Activated T-cell treated with anti-CD3 and anti-CD28 coated beads for 48 hours (primary cell): ENCODE measurements around the gene MBP.

Source experiments
- DNase-seq: peaks from one replicate; pipeline ENCODE4 v3.0.0-alpha.2; 2020; ENCODE audit warnings: low read depth

The MBP gene

GRCh38 chr18:77082316-77082955 is 50.1 kb downstream of the MBP start:
- no peak for DNase-seq

GRCh38 chr18:77081390-77081778 is 51.2 kb downstream of the MBP start:
- no peak for DNase-seq

DNA sequence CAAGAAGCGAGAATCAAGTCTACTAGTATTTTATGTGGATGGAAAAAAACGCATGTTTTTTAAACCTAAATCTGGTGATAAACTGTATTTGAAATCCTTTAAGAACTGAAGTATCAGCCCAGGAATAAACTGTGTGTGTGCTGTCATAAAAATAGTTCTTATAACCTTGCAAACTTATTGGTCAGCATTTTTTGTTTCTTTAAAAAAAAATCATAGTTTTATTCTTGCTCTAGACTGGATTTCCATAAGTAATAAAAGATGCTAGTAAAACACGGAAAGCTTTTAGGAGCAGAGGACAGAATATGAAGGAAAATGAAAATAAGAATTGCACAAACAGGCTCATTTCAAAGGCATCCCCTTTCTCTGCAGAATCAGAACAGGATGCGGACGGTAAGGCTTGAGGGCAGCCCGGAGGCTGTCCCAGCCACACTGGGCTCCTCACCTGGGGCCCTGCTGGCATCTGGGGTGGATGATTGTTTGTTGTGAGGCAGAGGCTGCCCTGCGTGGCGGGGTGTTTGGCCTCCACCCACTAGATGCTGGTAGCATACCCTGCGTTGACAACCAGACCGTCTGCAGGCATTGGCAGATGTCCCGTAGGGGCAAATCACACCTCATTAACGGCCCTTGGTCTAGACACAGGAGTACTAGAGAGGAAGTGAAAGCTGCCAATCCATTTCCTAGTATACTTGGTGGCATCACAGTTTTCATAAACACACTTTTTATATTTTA is 52.5 kb downstream of the MBP start:
- no peak for DNase-seq

GRCh38 chr18:77079088-77079487 is 53.5 kb downstream of the MBP start:
- DNase-seq, result no peak

GRCh38 chr18:77078690-77079070 is 53.9 kb downstream of the MBP start:
- no peak for DNase-seq

- DNase-seq, result no peak
Measured at GRCh38 chr18:77077941-77078689, 54.5 kb downstream of the MBP start.

DNA sequence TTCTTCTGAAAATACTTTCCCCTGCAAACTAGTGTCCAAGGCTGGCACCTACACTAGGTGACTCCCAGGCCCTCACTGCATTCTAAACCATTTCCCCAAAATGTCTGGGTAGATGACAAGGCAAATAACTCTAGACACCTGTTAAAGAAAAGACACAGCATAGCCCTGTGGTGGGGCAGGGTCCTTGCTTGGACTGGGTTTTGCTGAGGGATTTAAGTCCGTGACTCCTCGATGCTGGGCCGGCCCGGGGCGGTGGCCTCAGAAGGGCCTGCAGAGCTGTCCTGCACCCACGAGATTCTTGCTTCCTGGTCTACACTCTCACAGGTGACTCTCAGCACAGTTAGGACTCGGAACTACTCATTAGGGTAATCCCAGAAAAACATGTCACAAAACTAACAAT is 55.2 kb downstream of the MBP start:
- no peak for DNase-seq

DNA sequence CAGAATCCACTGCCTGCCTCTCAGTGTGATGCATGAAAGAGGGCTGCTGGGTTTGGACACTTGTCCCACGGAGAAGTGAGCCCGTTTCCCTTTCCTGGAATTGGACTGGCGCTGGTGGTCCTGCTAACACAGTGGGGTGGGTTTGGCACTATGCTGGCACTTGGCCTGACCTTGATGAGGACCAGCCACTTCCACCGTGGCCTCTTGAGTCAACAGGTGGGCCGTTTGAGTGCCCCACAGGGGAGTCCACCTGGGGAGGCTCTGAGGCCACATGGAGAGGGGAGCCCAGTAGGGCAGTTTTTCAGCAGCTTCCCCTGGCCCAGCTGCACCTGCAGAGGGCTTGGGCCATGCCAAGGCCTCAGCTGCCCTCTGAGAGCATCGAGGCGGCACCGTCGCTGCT is 56.5 kb downstream of the MBP start:
- DNase-seq, result no peak

DNA sequence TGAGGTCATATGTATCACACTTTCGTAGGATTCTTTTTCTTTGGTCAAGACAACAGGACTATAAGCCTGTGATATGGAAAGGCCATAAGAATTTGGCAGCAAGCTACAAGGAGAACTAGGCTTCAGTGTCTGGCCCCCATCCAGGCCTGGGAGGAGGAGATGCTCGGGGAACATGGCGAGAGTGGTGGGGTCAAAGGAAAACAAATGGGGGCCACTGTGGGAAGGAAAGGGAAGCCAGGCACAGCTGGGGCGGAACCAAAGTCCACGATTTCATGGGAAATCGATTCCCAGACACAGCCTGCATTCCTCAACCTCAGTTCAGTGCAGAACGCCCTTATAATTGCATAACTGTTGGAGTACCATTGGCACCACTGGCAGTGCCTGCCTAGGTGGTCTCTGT is 58.2 kb downstream of the MBP start:
- DNase-seq, result no peak

DNA sequence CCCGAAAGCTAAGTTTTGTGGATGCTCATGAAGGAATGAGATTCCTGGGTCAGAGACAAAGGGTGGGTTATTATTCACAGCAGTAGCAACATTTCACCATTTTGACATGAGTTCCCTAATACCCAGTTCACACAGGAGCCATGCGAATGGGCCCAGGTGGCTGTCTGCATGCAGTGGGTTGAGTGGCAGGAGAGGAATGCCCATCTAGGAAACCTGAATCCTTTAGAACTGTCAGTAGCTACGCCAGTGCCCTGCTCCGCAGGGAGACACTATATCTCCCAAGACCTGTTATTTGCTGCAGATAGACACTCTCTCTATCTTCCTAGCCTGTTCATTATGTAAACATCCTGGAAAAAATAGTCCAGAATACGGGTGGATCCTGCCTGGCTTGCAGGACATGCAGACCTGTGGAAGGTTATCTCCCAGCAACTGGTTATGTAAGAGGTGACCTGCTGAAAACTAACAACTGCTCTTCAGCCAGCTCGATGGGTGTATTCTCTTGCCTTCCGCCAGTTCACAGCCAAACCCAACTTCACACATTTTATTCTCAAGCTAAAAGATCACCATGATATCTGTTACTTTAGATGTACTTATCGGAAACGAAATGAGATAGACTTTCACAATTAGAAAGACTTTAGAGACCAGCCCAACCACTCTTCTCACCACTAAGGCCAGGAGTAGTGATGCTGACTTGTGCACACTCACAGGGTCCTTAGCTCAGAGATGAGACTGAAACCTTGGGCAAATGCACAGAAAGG is 59.1 kb downstream of the MBP start:
- DNase-seq, result no peak

DNA sequence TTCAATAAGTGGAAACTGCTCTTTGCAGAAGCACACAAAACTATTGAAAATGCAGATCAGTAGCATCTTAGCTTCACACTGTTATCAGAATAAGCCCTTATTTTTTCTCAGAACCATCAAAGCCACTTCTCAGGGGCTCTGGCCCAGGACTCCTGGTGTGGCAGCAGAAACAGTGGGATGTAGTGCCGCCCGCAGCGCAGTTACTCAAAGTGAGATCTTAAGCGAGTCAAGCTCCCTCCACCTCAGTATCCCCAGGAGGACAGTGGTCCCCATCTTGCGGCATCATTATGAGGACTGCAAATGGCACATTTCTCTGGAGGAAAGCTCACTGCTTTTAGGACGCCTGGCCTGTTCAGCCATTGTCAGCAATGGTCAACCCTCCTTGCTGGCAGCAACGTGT is 60.0 kb downstream of the MBP start:
- DNase-seq, result no peak

DNA sequence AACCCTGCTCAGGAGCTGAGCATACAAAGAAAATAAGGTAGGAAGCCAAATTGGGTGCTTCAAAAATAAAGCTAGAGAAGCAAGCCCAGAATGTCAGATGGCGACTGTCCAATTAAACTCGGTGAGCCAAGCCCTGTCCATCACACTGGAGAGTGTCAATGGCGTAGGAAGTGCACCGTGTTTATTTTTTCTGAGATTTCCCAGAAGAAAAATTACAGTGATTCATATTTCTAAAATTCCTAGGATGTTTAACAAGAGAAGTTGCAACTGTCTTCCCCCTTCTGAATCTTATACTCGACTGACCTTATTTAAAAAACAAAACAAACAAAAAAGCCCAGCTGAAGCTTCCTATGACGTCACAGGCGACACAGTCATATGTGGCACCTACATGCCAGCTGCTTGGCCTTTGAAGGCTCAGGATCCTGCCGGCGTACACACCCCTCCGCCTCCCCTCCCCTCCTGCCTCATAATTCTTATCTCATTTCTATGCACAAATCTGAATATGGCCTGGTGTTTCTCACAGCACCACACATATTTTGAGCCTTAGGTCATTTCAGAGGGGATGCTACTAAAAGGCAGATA is 60.8 kb downstream of the MBP start:
- DNase-seq, result no peak

DNA sequence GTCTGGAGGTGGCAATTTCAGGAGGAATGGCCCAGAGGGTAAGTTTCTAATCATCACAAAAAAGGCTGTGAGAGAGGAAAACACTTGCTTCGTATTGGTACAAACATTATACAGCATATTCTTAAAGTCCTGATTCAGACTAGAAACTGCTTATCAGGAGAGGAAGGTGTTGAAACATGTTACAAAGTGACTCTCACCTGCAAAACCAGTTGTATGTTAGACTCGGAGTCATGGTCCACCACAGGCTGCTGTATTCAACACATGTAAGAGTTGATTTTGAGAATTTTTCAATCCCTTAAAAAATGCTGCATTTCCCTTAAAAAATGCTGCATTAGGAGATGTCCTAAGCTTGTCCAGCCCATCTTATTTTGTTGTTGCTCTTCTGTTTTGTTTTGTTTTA is 61.5 kb downstream of the MBP start:
- DNase-seq, result no peak

GRCh38 chr18:77070627-77071026 is 62.0 kb downstream of the MBP start:
- DNase-seq, result no peak

GRCh38 chr18:77069931-77070330 is 62.7 kb downstream of the MBP start:
- DNase-seq, result no peak

- no peak for DNase-seq
Measured at GRCh38 chr18:77069482-77069881, 63.1 kb downstream of the MBP start.

- no peak for DNase-seq
Measured at GRCh38 chr18:77068321-77069312, 64.0 kb downstream of the MBP start.

DNA sequence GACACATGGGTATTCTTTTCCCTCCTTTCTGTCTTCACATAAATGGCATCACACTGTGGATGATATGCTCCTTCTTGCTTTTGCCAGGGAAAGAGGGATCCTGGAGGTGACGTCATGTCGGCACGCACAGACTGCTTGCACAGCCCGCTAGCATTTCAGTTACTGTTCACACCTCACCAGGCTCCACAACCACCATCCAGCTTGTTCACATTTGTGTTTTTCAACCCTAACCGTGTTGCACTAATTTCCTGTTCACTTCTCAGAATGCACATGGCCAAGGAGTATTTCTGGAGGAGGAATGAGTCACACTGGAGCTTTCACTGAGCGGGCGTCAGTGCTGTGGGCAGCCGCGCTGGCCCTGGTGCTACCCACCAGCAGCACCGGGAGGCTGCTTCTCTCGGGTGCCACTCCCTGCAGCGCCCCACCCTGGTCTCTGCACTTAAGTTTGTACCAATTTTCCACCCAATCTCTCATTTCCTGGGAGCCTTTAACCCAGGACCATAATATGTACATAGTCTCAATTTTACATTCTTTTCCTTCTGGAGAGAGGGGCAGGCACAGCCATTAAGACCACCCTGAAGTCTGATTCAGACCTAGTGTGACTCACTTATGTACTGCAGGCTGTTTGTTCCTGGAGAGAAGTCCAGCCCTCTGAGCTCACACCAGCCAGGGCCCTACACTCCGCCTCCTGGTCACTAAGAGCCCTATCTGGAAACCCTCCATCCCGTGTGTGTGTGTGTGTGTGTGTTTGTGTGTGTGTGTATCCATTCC is 65.1 kb downstream of the MBP start:
- peak; percentile 67 for DNase-seq

DNA sequence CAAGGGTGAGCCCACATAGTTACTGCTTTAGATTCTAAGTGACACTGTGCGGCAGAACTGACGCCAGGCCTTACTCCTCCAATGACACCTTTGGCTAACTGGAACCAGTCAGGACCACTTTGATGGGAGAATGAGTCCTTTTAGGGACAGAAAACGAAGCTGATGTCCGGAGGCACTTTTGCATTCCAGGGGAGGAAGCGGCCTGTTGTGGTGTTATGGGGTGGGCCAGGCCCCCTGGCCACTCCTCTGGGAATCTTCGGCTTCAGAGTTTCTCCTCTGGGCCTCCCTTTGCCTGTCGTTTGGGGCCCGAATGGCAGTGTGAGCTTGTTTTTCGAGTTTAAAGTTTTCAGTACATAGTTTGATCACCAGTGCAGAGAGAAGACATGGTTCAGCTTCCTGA is 65.9 kb downstream of the MBP start:
- DNase-seq, result no peak

DNA sequence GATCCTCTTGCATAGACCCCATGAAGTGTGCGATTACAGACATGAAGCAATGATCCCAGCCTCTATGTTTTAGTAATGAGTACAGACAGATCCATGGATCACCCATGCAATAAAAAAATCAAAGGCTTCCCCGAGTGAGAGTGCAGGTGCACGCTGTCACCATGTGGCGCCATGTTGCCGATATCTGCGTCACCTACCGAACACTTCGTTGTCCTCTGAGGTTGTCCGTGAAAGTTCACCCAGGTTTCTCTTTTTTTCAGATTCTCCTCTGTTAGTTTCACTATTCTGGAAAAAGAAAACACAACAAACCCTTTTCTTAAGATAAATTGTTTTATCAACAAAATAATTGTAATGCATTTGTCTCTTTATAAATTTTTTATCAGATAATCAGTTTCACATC is 66.5 kb downstream of the MBP start:
- no peak for DNase-seq
